Stimulated activated CD4-positive, alpha-beta T cell treated with anti-CD3 and anti-CD28 coated beads, Interleukin-12 subunit alpha, Interleukin-12 subunit beta, amount 100 ng/mL, for 48 hours (primary cell): Measurements from ENCODE around the gene PYDC1.
"Not testable (repeated sequence)": the region's sequence is repeated elsewhere in the genome, so short reads cannot be mapped to it uniquely, and the experiment has no call there.

Source experiments
- DNase-seq, 3 donors: peaks; one replicate each; pipeline ENCODE4 v3.0.0-alpha.2; 2020; ENCODE audit warnings: low read depth in 2 of 3, low spot score in 1 of 3

Gene PYDC1

DNA sequence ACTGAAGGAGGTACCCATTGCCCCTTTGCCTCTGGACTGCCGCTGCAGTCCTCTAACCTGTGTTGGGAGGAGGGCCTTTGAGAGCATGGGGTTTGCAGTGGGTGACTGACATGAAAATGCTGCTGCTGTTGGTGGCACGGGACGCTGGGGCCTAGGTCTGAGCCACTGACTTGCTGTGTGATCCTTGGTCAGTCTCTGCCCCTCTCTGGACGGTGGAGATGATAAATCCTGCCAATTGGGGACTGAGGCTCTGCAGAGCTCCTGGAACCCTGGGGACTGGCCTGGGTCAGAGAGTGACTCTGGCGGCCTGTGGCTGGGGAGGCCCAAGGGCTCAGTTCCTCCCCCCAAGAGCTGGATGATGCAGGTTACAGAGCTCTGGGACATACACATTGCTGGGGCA, 6.1 kb upstream of the PYDC1 start:
- DNase-seq, result no peak

DNA sequence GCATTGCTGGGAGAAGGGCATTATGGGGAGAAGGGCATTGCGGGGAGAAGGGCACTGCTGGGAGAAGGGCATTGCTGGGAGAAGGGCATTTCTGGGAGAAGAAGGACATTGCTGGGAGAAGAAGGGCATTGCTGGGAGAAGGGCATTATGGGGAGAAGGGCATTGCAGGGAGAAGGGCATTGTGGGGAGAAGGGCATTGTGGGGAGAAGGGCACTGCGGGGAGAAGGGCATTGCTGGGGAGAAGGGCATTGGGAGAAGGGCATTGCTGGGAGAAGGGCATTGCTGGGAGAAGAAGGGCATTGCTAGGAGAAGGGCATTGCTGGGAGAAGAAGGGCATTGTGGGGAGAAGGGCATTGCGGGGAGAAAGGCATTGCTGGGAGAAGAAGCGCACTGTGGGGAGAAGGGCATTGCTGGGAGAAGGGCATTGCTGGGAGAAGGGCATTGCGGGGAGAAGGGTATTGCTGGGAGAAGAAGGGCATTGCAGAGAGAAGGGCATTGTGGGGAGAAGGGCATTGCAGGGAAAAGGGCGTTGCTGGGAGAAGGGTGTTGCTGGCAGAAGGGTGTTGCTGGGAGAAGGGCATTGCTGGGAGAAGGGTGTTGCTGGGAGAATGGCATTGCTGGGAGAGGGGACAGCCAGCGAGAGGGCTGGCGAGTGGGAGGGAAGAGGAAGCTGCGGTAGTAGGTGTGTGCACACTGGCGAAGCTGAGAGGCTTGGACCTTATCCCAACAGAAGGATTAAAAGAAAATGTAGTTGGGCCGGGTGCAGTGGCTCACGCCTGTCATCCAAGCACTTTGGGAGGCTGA, 4.6 kb upstream of the PYDC1 start:
- DNase-seq, result no peak

GRCh38 chr16:31219154-31219741, 2.3 kb upstream of the PYDC1 start:
- no peak for DNase-seq

GRCh38 chr16:31217136-31217530, 198 bp upstream of the PYDC1 start:
- no peak for DNase-seq

DNA sequence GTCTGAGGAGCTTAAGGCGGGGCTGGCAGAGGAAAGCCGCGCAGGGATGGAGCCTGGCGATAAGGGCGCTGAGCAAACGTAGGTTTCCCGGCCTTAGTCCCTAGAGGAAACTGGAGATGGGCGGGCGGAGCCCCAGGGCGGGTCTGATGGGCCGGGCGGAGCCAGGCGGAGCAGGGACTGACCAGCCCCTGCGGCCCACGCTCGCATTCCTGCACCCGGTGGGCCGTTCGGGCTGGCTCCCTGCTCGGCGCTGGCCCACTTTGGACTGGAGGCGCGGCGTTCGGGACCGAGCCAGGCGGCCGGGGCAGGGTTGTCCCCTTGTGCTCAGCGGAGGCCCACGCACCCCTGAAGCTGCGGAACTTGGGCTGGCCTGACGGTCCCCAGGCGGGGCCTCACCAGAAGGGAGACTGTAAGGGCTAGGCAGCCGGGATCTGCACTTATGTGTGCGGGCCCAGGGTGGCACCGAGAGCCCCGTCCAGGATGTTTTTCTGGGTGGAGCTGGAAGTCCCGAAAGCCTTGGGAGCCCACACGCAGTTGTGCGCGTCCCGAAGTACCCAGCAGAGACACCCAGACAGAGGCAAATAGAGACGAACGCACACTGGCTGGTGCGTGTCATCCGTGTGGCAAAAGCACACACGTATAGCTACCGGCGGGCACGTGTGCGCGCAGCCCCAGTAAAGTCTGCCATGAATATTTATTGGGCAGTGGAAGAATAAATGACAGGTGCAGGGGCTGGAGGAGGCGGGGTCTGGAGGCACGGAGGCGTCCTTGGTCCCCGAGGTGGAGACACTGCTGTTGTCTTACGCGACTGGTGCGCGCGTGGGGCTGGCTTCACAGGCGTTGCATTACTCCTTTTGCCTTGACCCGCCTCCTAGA, 1.4 kb downstream of the PYDC1 start:
- DNase-seq, result no peak

GRCh38 chr16:31214708-31215286, 2.1 kb downstream of the PYDC1 start:
- DNase-seq, result no peak

GRCh38 chr16:31213877-31214707, 2.8 kb downstream of the PYDC1 start, which contains the start of gene TRIM72:
Gene TRIM72 (plus strand): TSS chr16:31214119. CDS start chr16:31214739, 620 bp downstream.
- no peak for DNase-seq

DNA sequence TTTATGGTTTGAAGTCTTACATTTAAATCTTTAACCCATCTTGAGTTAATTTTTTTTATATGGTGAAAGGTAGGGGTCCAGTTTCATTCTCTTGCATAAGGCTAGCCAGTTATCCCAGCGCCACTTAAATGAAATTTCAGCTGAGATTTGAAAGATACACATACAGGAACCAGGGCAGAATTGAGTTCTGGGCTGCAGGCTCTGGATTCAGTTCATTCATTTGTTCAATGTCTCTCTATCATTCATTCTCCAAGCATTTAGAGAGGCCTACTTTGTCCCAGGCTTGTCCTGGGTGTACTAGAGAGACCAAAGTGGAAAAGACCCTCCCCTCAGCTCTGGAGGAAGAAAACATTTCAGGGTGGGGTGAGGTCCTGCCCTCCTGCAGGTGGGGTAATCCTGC, 3.6 kb downstream of the PYDC1 start:
- no peak for DNase-seq

DNA sequence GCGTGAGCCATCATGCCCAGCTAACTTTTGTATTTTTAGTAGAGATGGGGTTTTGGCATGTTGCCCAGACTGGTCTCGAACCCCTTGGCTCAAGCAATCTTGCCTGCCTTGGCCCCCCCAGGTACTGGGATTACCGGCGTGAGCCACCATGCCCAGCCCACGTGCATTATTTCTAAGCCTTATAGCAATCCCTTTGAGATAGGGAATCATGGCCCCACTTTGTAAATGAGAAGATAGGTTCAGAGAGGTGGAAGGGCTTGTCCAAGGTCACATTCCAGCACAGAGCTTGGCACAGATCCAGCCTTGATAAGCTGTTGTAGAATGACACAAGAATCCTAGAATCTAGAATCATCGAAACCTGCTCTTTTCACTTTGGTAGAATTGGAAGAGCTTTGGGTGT, 10.2 kb downstream of the PYDC1 start:
- no peak for DNase-seq

GRCh38 chr16:31204871-31205666, 11.9 kb downstream of the PYDC1 start:
- DNase-seq, result no peak

- no peak for DNase-seq
Observed at GRCh38 chr16:31202414-31203375, 14.2 kb downstream of the PYDC1 start, which contains the start of gene PYCARD. Gene PYCARD (minus strand): TSS chr16:31202760. CDS start chr16:31202690, 70 bp downstream.

GRCh38 chr16:31201582-31202413, 15.1 kb downstream of the PYDC1 start:
- no peak for DNase-seq

DNA sequence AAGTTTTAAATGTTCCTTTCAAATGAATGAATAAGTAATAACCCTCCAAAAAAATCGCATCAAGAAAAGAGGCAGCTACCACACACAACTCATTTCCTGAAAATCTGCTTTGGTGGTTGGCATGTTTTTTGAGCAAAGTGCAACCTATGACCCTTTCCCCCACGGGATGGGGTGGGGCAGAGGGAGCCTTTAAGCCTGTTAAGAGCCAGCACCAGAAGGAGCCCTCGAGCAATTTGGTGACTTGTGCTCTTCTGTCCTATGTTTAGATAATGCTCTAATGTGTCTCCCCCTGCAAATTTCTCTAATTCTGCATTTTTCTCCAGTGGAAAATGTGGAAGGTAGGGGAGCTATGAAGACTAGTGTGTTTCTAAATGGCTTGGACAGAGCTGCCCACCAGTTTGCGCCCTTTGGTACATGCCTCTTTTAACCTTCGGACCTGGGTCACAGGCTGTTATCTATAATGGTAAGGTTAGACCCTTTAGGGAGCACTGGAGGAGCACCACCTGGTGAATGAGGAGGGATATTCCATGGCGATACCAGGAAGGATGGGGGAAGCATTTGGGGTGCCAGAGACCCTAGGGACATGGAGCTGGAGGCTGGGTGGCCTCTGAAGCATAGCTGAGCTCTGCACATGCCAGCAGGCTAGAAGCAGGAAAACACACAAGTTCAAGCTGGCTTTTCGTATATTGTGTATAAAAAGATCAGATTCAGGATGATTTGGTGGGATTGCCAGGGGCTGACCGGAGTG, 15.9 kb downstream of the PYDC1 start:
- DNase-seq, result peak in 1 of 3 donors; percentile 30

GRCh38 chr16:31200111-31200510, 16.8 kb downstream of the PYDC1 start:
- DNase-seq, result not testable (repeated sequence)

- DNase-seq, result no peak
Observed at GRCh38 chr16:31199430-31200041, 17.4 kb downstream of the PYDC1 start.

- no peak for DNase-seq
Observed at GRCh38 chr16:31198207-31198882, 18.6 kb downstream of the PYDC1 start.
